ENCODE data around the gene TMEM120B.

TMEM120B gene

GRCh38 chr12:121773011-121773777 is 60.6 kb downstream of the TMEM120B start:
- peak in 41 of 56 donors; percentile 5 to 74 (median 31) for DNase-seq

GRCh38 chr12:121774968-121775474 is 62.5 kb downstream of the TMEM120B start:
- DNase-seq: peak in 18 of 56 donors; percentile 4 to 74 (median 28)

GRCh38 chr12:121775501-121775900 is 62.9 kb downstream of the TMEM120B start:
- DNase-seq: no peak

DNA sequence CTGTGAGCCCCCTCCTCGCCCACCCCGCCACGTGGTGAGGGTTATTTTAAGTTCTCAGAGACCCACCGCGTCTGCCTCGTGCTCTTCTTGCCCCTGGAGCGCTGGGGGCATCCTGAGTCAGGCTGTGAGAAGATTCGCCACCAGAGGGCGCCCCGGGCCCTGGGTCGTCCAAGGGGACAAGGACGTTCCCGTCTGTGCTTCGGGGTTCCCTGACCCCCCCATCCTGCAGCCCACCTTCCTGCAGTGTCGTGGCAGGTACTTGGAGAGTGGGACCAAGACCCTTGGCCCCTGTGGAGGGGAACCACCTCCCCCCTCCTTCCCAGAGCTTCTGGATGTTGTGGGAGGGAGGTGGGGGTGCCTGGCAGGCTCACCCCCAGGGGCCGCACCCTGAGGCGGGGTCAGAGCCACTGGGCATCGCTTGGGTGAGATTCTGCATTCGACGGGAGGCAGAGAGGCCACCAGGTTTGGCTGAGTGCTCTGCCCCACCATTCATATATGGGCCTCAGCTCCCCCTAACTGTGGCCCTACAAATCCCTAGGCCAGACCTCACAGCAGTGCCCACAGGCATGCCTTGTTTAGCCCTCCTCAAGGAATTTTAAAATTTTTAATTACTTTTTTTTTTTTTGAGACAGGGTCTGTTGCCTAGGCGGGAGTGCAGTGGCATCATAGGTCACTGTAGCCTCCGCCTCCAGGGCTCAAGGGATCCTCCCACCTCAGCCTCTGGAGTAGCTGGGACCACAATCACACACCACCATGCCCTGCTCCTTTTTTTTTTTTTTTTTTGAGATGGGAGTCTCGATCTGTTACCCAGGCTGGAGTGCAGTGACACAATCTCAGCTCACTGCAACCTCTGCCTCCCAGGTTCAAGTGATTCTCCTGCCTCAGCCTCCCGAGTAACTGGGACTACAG is 63.9 kb downstream of the TMEM120B start:
- peak in 39 of 56 donors; percentile 5 to 82 (median 38) for DNase-seq

DNA sequence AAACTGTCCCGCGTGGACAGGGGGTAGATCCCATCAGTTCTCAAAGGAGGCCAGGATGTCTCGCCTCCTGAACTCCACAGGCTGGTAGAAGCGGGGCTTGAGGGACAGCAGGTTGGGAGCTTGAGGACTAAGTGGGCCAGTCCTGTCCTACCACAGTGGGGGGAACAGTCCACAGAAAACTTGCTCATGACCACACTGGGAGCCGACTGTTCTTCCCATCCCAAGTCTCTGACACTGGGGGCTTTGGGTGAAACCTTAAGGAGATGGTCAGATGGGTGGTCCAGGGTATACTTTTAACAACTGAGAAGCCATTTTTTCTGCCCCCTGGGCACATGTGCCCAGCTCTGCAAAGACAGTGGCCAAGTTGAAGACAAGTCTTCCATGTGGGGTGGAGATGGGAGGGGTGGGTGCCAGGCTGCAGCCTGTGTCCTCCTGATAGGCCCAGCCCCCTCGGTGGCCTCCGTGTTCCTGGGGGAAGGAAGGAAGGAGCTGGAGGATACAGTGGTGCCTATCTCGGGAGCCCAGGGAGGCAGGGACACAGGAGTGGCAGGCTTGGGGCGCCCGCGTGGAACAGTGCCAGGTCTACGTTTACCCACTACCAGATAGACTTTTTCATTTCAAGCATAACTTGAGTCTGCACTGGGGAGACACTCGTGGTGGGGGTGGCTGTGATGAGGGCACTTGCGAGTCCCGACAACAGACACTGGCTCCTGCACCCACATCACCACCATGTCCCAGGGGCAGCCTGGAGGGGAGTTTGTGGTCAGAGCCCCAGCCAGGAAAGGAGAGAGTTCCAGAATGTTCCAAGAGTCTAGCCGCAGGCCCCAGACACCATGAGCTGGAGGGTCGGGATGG is 66.2 kb downstream of the TMEM120B start:
- no peak for DNase-seq

- DNase-seq: no peak
These were observed 66.9 kb downstream of the TMEM120B start for GRCh38 chr12:121779422-121779895.

- DNase-seq: no peak
These were observed 67.9 kb downstream of the TMEM120B start for GRCh38 chr12:121780429-121780828.

DNA sequence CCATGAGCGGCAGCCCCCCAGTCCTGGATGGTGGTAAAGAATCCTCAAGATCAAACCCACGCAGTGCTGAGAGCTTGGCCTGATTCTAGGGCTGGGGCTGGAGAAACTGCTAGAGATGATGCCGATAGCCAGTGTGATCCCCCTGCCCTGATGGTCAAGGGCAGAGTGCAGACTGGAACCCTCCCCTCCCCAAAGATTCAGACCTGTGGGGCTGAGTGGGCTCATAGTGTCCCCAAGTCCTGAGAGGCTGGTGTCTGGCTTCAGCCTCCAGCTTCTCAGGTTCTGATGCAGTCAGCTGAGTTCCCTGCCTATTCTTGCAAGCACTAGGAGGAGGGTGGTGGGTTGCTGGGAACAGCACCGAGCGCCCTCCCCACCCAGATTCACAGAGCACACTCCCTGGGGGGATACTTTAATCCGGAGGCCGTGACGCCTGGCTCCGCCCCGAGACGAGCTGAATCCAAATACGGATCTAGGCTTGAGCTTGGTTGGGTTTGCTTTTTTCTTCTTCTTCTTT is 69.0 kb downstream of the TMEM120B start:
- DNase-seq: peak in 25 of 56 donors; percentile 13 to 72 (median 34)

DNA sequence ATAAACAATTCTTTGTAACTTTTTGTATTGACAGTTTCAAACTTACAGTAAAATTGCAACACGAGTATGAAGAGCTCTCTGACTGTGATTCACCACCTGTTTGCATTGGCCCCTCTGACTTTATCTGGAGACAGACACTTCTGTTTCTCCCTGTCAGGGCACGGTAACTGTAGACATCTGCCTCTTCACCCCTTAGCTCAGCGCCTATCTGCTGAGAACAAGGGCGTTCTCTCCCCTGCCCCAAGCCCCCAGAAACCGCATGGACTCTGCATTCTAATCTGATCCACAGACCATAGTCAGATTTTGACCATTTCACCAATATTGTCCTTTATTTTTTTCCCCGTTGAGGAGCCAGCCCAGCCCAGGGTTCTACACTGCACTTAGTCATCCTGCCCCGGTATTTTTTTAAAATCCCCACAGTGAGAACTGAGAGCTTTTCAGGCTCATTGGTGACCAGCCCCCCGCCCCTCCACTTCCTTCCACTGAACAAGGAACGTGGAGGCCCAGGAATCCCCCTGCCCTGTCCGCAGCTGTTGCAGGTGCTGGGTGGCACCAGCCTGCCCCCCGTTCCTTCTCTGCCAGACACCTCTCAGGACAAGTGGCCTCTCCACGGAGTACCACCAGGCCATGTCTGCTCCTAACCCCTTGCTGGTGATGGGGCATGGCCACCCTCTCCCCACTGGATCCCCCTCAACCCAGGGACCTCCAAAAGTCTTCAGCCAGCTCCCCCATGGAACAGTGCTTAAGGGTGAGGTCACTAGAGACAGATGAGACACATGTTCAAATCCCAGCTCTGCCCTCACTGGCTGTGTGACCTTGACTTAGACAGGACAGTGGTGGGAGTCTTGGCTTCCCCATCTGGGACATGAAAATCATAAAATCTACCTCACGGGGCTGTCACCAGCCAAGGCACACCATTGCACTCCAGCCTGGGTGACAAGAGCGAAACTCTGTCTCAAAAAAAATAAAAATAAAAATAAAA is 69.7 kb downstream of the TMEM120B start:
- DNase-seq: no peak

GRCh38 chr12:121783766-121784165 is 71.2 kb downstream of the TMEM120B start:
- DNase-seq: no peak

- no peak for DNase-seq
These were observed 71.9 kb downstream of the TMEM120B start for GRCh38 chr12:121784460-121784859.

DNA sequence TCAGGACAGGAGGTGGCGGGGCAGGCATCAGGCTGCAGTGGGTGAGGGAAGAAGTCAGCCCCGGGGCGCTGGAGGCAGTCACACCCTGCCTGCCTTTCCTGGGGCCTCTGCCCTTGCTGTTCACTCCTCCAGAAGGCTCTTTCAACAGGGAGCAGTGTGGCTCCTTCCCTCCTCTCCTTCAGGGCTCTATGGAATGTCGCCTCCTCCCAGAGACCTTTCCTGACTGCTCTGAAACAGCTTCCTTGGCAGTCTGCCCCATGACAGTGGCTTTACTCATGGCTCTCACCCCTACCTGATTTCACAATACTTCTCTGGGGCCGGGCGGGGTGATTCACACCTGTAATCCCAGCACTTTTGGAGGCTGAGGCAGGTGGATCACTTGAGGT is 73.9 kb downstream of the TMEM120B start:
- no peak for DNase-seq

- DNase-seq: no peak
These were observed 74.8 kb downstream of the TMEM120B start for GRCh38 chr12:121787063-121788025.

- DNase-seq: no peak
These were observed 75.7 kb downstream of the TMEM120B start for GRCh38 chr12:121788176-121788818.

GRCh38 chr12:121789233-121789781 is 76.8 kb downstream of the TMEM120B start:
- DNase-seq: no peak

DNA sequence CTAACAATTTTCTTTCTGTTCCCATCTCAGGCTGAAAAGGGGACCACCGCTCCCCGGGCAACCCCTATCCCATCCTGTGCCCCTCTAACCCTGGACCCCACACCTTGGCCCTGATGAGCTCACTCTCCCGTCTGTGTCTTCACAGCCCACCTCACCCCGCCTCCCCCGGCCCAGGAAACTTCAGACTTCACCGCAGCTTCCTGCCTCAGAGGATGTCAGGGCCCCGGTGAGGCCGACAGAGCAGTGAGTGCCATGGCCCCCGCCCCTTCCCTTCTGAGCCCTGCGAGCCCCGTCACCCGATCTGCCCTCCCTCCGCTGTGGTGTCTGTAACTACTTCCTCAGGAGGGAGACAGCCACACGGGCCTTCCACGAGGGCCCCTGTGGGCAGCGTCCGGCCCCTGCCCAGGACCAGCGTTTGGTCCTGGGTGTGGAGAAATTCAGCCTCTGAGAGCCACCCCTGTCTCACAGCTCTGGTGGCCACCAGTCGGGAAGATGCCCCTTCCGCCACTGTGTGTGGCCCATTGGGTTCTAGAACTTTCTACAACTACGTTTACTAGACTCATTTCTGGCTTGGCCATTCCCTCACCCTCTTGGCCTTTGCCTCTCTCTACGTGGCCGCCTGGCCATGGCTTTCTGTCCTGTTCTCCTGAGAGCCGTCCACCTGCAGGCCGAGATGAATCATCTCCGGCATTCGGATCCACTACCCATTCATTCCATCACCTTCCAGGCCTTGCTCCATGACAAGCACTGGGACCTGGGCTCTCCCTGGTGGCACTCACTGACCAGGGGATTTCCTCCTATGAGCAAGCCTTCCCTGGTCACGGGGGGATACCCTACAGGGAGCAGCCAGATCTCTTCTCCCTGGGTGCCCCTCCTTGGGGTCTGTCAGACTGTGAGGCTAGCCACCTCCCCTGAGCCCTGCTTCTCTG is 77.5 kb downstream of the TMEM120B start:
- DNase-seq: peak in 11 of 56 donors; percentile 12 to 39 (median 22)
